Ishikawa (cell line): ENCODE measurements around the gene PTPRN2.

Experiments used
- CEBPB ChIP-seq: IDR thresholded peaks from 2 replicates; pipeline ENCODE4 v1.6.1; 2012
- CREB1 ChIP-seq: IDR thresholded peaks from 2 replicates; pipeline ENCODE4 v1.6.1; 2012; ENCODE audit warnings: low read depth
- EGR1 ChIP-seq: IDR thresholded peaks from 2 replicates; pipeline ENCODE4 v1.6.1; 2012
- EP300 ChIP-seq: IDR thresholded peaks from 2 replicates; pipeline ENCODE4 v1.6.1; 2012; ENCODE audit warnings: borderline replicate concordance
- FOXM1 ChIP-seq: IDR thresholded peaks from 2 replicates; pipeline ENCODE4 v1.6.1; 2012; ENCODE audit warnings: low read depth, borderline replicate concordance
- NFIC ChIP-seq: IDR thresholded peaks from 2 replicates; pipeline ENCODE4 v1.6.1; 2012
- RAD21 ChIP-seq: IDR thresholded peaks from 2 replicates; pipeline ENCODE4 v1.6.1; 2012; ENCODE audit warnings: low read depth
- TAF1 ChIP-seq: IDR thresholded peaks from 2 replicates; pipeline ENCODE4 v1.6.1; 2012; ENCODE audit warnings: low read depth, mild to moderate bottlenecking
- TCF12 ChIP-seq: IDR thresholded peaks from 2 replicates; pipeline ENCODE4 v1.6.1; 2012; ENCODE audit warnings: low read depth
- TEAD4 ChIP-seq: IDR thresholded peaks from 2 replicates; pipeline ENCODE4 v1.6.1; 2012
- YY1 ChIP-seq: IDR thresholded peaks from 2 replicates; pipeline ENCODE4 v1.6.1; 2012; ENCODE audit warnings: low read depth
- ZBTB7A ChIP-seq: IDR thresholded peaks from 2 replicates; pipeline ENCODE4 v1.6.1; 2012; ENCODE audit warnings: low read depth
- TF ChIP-seq, protein P1 (sequence below): IDR thresholded peaks from 2 replicates; pipeline ENCODE4 v1.6.1; 2012; ENCODE audit warnings: low read depth, mild to moderate bottlenecking
- TF ChIP-seq, protein P2 (sequence below): IDR thresholded peaks from 2 replicates; pipeline ENCODE4 v1.6.1; 2012
- TF ChIP-seq, protein P3 (sequence below): IDR thresholded peaks from 2 replicates; pipeline ENCODE4 v1.6.1; 2012

Gene PTPRN2

DNA sequence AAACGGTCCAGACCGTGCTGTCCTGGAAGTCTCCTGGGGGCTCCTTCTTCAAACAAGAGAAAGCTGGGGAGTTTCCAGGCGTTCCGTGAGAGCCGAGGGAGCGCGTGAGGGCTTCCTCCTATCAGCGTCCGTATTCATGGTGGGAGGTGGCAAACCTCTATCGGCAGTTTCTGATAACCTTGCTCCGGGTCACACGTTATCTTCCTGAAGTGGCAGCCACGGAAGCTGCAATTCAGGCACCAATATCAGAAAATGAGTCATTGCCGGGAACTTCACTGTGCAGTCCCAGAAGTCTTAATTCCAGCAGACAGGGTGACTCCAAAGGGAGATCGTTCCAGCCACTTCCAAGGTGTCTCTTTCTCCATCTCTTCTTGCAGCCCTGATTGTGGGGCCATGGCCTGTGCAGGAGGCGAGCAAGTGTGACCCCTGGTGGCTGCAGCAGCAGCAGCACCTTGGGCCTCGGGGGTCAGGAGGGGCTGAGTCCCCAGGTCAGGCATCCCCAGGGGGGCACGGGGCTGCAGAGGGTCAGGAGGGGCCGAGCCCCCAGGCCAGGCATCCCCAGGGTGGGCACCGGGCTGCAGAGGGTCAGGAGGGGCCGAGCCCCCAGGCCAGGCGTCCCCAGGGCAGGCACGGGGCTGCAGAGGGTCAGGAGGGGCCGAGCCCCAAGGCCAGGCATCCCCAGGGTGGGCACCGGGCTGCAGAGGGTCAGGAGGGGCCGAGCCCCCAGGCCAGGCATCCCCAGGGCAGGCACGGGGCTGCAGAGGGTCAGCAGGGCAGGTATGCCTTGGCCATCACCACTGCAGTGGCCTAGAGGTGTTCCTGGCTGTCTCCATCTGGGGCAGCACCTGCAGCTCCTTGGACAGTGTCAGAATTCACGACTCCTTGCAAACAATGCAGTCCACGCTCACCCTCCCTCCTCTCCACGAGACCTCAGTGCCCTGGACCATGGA, 712.1 kb downstream of the PTPRN2 start:
- TF ChIP-seq RAD21 = peak; percentile 54; the same call in 1 of the 2 replicates
- TF ChIP-seq, protein P1, sequence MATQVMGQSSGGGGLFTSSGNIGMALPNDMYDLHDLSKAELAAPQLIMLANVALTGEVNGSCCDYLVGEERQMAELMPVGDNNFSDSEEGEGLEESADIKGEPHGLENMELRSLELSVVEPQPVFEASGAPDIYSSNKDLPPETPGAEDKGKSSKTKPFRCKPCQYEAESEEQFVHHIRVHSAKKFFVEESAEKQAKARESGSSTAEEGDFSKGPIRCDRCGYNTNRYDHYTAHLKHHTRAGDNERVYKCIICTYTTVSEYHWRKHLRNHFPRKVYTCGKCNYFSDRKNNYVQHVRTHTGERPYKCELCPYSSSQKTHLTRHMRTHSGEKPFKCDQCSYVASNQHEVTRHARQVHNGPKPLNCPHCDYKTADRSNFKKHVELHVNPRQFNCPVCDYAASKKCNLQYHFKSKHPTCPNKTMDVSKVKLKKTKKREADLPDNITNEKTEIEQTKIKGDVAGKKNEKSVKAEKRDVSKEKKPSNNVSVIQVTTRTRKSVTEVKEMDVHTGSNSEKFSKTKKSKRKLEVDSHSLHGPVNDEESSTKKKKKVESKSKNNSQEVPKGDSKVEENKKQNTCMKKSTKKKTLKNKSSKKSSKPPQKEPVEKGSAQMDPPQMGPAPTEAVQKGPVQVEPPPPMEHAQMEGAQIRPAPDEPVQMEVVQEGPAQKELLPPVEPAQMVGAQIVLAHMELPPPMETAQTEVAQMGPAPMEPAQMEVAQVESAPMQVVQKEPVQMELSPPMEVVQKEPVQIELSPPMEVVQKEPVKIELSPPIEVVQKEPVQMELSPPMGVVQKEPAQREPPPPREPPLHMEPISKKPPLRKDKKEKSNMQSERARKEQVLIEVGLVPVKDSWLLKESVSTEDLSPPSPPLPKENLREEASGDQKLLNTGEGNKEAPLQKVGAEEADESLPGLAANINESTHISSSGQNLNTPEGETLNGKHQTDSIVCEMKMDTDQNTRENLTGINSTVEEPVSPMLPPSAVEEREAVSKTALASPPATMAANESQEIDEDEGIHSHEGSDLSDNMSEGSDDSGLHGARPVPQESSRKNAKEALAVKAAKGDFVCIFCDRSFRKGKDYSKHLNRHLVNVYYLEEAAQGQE = no peak

DNA sequence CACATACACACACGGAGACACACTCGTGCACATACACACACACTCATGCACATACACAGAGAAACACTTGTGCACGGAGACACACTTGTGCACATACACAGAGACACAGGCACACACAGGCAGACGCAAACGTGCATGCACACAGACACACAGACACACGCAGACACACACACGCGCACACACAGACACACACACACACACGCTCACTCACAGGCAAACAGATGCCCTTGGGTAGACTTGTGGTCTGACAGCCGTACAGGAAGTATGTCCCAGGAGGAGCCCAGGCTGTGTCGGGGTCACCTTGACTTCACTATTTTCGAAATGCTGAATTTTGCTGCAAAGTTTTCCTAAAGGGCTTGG, 712.8 kb downstream of the PTPRN2 start:
- TF ChIP-seq RAD21 (no peak), YY1 (no peak), EGR1 (no peak), NFIC (no peak), FOXM1 (no peak), TEAD4 (no peak)
- TF ChIP-seq, protein P2, sequence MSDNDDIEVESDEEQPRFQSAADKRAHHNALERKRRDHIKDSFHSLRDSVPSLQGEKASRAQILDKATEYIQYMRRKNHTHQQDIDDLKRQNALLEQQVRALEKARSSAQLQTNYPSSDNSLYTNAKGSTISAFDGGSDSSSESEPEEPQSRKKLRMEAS = no peak

DNA sequence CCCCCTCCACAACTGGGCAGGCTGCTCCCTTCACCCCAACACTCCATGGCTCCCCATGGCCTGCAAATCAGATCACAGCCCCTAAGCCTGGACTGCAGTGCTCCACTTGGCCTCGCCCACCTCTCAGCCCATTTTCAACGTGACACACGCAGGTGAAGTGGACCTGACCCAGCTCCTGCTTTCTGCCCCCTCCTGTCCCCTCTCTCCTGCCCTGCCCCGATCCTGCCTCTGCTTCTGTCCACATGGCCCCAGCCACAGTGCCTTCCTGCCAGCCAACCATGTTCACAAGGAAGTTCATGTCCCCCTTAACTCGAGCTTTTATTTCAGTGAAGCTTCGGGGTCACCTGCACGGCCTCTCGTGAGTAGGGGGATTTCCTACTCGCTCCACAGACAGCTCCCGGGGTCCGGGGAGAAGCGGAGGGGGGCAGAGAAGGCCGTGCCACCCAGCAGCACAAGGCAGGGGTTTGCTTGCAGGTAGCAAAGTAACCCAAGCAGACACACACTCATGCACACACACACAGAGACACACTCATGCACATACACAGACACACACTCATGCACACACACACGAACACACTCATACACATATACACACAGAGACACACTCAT, 713.3 kb downstream of the PTPRN2 start:
- no peak for TF ChIP-seq CEBPB
- no peak for TF ChIP-seq ZBTB7A
- no peak for TF ChIP-seq EGR1
- TF ChIP-seq, protein P3, sequence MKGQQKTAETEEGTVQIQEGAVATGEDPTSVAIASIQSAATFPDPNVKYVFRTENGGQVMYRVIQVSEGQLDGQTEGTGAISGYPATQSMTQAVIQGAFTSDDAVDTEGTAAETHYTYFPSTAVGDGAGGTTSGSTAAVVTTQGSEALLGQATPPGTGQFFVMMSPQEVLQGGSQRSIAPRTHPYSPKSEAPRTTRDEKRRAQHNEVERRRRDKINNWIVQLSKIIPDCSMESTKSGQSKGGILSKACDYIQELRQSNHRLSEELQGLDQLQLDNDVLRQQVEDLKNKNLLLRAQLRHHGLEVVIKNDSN = no peak
- no peak for TF ChIP-seq FOXM1
- no peak for TF ChIP-seq YY1
- TF ChIP-seq TEAD4 = no peak
- TF ChIP-seq CREB1 = no peak
- TF ChIP-seq EP300 = no peak
- no peak for TF ChIP-seq NFIC
- TF ChIP-seq, protein P2 = no peak
- no peak for TF ChIP-seq TAF1
- TF ChIP-seq, protein P1 = no peak
- no peak for TF ChIP-seq TCF12
- TF ChIP-seq RAD21 = no peak

DNA sequence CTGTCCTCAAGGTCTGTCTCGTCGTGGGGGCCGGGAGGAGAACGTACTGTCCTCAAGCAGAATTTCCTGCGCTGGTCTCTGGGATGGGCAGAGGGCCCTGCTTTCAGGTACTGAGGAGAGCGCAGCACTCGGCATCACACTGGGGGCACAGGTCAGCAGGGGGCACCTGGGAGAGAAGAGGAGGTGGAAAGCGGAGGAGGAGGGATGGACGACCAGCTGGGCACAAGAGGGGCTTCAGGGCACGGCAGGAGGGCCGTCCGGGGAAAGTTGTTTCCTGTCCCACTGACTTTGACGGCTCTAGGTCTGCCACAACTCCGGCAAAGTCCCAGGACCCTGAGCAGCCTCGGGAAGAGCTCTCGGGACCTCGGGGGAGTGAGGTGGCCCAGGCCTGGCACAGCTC, 714.0 kb downstream of the PTPRN2 start:
- TF ChIP-seq NFIC (no peak), YY1 (no peak)
- TF ChIP-seq, protein P1 = no peak

DNA sequence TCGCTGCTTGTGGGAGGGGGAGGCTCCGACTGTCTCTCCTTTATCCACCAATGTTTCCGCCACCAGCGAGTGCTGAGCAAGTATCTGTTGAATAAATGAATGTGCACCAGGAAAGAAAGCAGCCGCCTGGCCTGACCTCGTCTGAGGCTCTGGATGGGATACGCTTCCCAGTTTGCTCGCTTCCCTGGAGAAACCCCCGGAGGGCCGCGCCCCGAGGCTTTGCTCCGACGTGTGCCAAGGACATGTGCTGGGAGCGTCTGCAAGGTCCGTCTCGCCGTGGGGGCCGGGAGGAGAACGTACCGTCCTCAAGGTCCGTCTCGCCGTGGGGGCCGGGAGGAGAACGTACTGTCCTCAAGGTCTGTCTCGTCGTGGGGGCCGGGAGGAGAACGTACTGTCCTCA, 714.4 kb downstream of the PTPRN2 start:
- TF ChIP-seq CEBPB (no peak), YY1 (no peak), TEAD4 (no peak), FOXM1 (no peak), NFIC (no peak)
- TF ChIP-seq, protein P3 = no peak
- TF ChIP-seq, protein P1 = no peak
